Muscle of arm (tissue), 12 donors: ENCODE data around the gene THAP11. TPM values are rescaled to one million over a fixed set of nuclear protein-coding genes. Genes with fewer than 3 reads are reported as not detected.

Source experiments
- DNase-seq: peaks from one replicate; pipeline ENCODE4 v3.0.0-alpha.2; 2013
- polyA plus RNA-seq, 12 donors: library from polyadenylated mRNA; unstranded; fragments of 120-200 nt; gene quantifications; one replicate each; pipeline ENCODE4 v1.2.1, GENCODE V29; 2013; ENCODE audit not compliant: insufficient read length in 12 of 12

Gene THAP11
- polyA plus RNA-seq, 12 donors, result 11.8 to 25.6 (median 22.2) TPM; not detected in 1

GRCh38 chr16:67882374-67883145, 40.4 kb downstream of the THAP11 start:
- peak; percentile 59 for DNase-seq

GRCh38 chr16:67883146-67883871, 41.2 kb downstream of the THAP11 start:
- no peak for DNase-seq

DNA sequence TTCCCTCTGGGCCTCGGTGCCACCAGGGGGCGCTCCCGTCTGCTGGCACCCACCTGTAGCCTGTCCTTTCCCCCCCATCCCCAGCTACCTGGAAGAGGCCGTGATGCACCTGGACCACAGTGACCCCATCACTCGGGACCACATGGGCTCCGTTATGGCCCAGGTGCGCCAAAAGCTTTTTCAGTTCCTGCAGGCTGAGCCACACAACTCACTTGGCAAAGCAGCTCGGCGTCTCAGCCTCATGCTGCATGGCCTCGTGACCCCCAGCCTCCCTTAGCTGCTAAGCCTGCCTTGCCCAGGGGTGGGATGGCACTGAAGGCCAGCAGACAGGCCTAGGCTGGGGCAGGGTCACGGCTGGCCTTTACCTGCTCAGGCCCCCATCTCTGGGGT, 41.7 kb downstream of the THAP11 start:
- no peak for DNase-seq

GRCh38 chr16:67884684-67885083, 42.6 kb downstream of the THAP11 start, which contains the start of gene NRN1L:
Gene NRN1L (plus strand): TSS chr16:67884885. CDS start chr16:67884904, 19 bp downstream.
- DNase-seq, result peak; percentile 90

DNA sequence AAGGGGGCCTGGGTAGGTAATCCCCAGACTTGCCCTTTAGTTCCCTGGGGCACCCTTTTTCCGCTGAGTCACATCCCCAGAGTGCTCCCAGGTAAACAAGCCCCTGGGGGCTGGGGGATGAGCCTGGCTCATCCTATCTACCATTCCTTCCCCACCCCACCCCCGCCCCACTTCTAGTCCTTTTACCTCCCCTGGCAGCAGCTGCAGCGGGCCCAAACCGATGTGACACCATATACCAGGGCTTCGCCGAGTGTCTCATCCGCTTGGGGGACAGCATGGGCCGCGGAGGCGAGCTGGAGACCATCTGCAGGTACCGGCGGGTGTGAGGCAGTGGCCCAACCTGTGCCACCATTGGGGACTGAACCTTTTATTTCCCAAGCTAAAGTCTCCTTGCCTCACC, 43.4 kb downstream of the THAP11 start:
- no peak for DNase-seq

DNA sequence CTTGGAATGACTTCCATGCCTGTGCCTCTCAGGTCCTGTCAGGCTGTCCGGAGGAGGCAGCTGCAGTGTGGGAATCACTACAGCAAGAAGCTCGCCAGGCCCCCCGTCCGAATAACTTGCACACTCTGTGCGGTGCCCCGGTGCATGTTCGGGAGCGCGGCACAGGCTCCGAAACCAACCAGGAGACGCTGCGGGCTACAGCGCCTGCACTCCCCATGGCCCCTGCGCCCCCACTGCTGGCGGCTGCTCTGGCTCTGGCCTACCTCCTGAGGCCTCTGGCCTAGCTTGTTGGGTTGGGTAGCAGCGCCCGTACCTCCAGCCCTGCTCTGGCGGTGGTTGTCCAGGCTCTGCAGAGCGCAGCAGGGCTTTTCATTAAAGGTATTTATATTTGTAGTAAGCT, 43.9 kb downstream of the THAP11 start:
- DNase-seq, result no peak

DNA sequence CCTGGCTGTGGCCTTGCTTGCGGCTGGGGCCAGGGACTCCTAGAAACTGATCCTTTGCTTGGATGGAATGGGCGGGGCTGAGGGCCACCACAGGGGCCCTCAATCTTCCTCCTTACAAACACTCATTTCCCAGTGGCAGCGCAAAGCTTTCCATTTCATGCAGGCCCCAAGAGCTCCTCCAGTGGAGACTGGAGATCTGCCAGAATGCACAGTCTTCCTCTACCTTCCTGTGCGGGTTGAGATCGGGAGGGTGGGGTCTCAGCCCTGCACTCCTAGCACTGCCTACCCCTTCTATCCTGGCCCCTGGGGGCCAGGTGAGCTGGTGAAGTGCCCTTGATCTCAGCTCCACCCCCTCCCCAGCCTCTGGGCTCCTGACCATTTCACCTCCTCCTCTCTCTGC, 44.3 kb downstream of the THAP11 start:
- DNase-seq, result no peak

DNA sequence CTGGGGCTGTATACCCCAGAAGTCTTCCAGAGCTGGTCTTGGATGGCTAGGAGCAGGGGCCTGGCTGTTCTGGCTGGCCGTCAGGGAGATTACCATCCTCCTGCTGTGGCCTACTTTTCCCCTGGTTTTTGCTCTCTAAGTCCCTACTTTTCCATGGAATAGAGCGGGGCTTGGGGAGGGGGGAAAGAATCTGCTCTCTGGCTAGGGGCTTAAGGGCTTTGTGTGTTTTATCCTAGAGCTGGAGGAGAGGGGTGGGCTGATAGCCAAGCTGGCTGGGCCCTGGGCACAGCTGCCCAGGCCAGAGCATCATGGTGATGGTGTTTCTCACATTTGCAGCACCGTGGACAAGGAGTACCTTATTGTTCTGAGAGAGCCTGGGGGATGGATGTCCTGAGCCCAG, 46.2 kb downstream of the THAP11 start:
- DNase-seq, result no peak

GRCh38 chr16:67892375-67892774, 50.3 kb downstream of the THAP11 start:
- no peak for DNase-seq

GRCh38 chr16:67892899-67893742, 51.0 kb downstream of the THAP11 start, which contains the start of gene PSKH1:
Gene PSKH1 (plus strand): TSS chr16:67893254. CDS start chr16:67908750, 15,496 bp downstream.
- peak; percentile 95 for DNase-seq

Other genes starting within 250 kb of the THAP11 start
- 1 to 10 TPM in 2 of 12 donors, under 1 TPM in 8, not detected in 2; 0.32 to 2.4 (median 0.41) TPM for gene CARMIL2, start 197.2 kb upstream of the THAP11 start, polyA plus RNA-seq
- gene ACD, start 182.1 kb upstream of the THAP11 start, polyA plus RNA-seq, result 10 to 100 TPM in 10 of 12 donors, 1 to 10 TPM in 1, not detected in 1; 9.6 to 29.9 (median 13.0) TPM
- 1 to 10 TPM in 2 of 12 donors, under 1 TPM in 8, not detected in 2; 0.41 to 1.2 (median 0.72) TPM for gene PARD6A, start 181.4 kb upstream of the THAP11 start, polyA plus RNA-seq
- 10 to 100 TPM in 2 of 12 donors, 1 to 10 TPM in 9, not detected in 1; 6.1 to 15.3 (median 8.6) TPM for gene ENKD1, start 175.6 kb upstream of the THAP11 start, polyA plus RNA-seq
- 1 to 10 TPM in 10 of 12 donors, not detected in 2; 1.5 to 3.2 (median 2.1) TPM for gene C16orf86, start 175.5 kb upstream of the THAP11 start, polyA plus RNA-seq
- 10 to 100 TPM in 11 of 12 donors, not detected in 1; 10.2 to 29.8 (median 13.1) TPM for gene GFOD2, start 123.0 kb upstream of the THAP11 start, polyA plus RNA-seq
- 10 to 100 TPM in 11 of 12 donors, not detected in 1; 15.0 to 31.8 (median 21.2) TPM for gene RANBP10, start 35.8 kb upstream of the THAP11 start, polyA plus RNA-seq
- gene TSNAXIP1, start 35.4 kb upstream of the THAP11 start, polyA plus RNA-seq, result 1 to 10 TPM in 7 of 12 donors, under 1 TPM in 3, not detected in 2; 0.83 to 5.0 (median 1.3) TPM
- 1,000 to 10,000 TPM in 1 of 12 donors, 100 to 1,000 TPM in 11; 111 to 1,287 (median 122) TPM for gene NUTF2, start 4.6 kb downstream of the THAP11 start, polyA plus RNA-seq
- gene CENPT, start 5.4 kb downstream of the THAP11 start, polyA plus RNA-seq, result 10 to 100 TPM in 11 of 12 donors, not detected in 1; 27.3 to 61.6 (median 32.4) TPM
- 100 to 1,000 TPM in 5 of 12 donors, 10 to 100 TPM in 7; 40.4 to 146 (median 96.8) TPM for gene EDC4, start 30.7 kb downstream of the THAP11 start, polyA plus RNA-seq
- 1 to 10 TPM in 1 of 12 donors, under 1 TPM in 6, not detected in 5; 0.37 to 1.7 (median 0.74) TPM for gene NRN1L, start 42.6 kb downstream of the THAP11 start, polyA plus RNA-seq
- 10 to 100 TPM in 11 of 12 donors, not detected in 1; 15.6 to 32.5 (median 21.0) TPM for gene PSKH1, start 50.9 kb downstream of the THAP11 start, polyA plus RNA-seq
- 1 to 10 TPM in 10 of 12 donors, not detected in 2; 1.2 to 5.8 (median 4.3) TPM for gene CTRL, start 89.5 kb downstream of the THAP11 start, polyA plus RNA-seq
- gene PSMB10, start 94.5 kb downstream of the THAP11 start, polyA plus RNA-seq, result 10 to 100 TPM in 11 of 12 donors, not detected in 1; 18.9 to 28.5 (median 23.1) TPM
- gene LCAT, start 101.8 kb downstream of the THAP11 start, polyA plus RNA-seq, result 10 to 100 TPM in 11 of 12 donors, not detected in 1; 15.7 to 39.5 (median 18.8) TPM
- 10 to 100 TPM in 11 of 12 donors, not detected in 1; 28.2 to 51.5 (median 40.7) TPM for gene SLC12A4, start 126.3 kb downstream of the THAP11 start, polyA plus RNA-seq
- gene DPEP3, start 138.2 kb downstream of the THAP11 start, polyA plus RNA-seq, result under 1 TPM in 2 of 12 donors, not detected in 10; 0.08 to 0.13 TPM
- gene DPEP2, start 157.2 kb downstream of the THAP11 start, polyA plus RNA-seq, result 1 to 10 TPM in 6 of 12 donors, under 1 TPM in 4, not detected in 2; 0.63 to 2.2 (median 1.3) TPM
- not detected for gene DPEP2NB, start 173.6 kb downstream of the THAP11 start, polyA plus RNA-seq
- gene DDX28, start 180.9 kb downstream of the THAP11 start, polyA plus RNA-seq, result 1 to 10 TPM in 10 of 12 donors, not detected in 2; 3.7 to 6.5 (median 5.3) TPM
- 10 to 100 TPM in 7 of 12 donors, 1 to 10 TPM in 3, not detected in 2; 9.8 to 13.9 (median 11.8) TPM for gene DUS2, start 181.0 kb downstream of the THAP11 start, polyA plus RNA-seq
- 10 to 100 TPM in 11 of 12 donors, not detected in 1; 28.3 to 34.3 (median 30.7) TPM for gene NFATC3, start 243.1 kb downstream of the THAP11 start, polyA plus RNA-seq